ENCODE data around the gene FPGS.
"Not testable (repeated sequence)": the region's sequence is repeated elsewhere in the genome, so short reads cannot be mapped to it uniquely, and the experiment has no call there.

Gene FPGS, protein sequence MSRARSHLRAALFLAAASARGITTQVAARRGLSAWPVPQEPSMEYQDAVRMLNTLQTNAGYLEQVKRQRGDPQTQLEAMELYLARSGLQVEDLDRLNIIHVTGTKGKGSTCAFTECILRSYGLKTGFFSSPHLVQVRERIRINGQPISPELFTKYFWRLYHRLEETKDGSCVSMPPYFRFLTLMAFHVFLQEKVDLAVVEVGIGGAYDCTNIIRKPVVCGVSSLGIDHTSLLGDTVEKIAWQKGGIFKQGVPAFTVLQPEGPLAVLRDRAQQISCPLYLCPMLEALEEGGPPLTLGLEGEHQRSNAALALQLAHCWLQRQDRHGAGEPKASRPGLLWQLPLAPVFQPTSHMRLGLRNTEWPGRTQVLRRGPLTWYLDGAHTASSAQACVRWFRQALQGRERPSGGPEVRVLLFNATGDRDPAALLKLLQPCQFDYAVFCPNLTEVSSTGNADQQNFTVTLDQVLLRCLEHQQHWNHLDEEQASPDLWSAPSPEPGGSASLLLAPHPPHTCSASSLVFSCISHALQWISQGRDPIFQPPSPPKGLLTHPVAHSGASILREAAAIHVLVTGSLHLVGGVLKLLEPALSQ

DNA sequence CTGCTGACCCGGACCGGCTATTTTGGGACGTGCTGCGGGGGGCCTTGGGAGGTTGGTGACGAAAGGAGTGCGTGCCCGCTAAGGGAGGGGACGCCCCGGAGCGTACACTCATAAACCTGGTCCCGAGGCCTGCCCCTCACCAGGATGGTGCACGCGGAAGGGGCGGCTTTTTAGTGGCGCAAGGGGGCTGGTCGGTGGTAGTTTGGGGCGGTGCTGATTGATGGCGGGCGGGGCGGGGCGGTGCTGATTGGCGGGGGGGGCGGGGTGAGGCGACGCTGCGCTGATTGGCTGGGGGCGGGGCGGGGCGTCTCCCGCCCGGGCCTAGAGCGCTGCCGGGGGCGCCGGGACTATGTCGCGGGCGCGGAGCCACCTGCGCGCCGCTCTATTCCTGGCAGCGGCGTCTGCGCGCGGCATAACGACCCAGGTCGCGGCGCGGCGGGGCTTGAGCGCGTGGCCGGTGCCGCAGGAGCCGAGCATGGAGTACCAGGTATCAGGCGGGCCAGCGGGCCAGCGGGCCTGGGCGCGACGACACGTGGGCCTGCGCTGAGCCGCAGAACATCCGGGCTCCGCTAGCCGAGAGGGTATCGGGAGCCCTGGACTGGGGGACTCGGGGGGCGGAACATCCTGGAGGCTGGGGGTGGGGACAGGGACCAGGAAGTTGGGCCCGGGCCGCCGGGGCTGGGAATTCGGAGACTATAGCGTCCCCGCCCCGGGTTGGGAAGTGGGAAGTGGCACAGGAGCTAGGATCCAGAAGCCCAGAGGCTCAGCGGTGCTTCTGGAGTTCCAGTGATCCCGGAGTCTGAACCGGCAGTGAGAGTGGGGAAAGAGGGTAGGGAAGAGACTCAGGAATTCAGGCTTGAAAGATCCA, at the start of gene FPGS:
Gene FPGS, plus strand, starts transcription at position 307 of the 868 bp plus-strand sequence. Its CDS starts 43 bp downstream, at position 350.
- Mint-ChIP-seq H3K36me3 (peaks cover 7% of the 10 kb centered on the region), H3K4me3 (peak within 1 kb of the TSS; percentile 95), H3K27me3 (no peaks in the 10 kb centered on the region), H3K27ac (peak within 1 kb of the TSS; percentile 99), H3K4me1 (peaks cover 38% of the 10 kb centered on the region), H3K9me3 (no peaks in the 10 kb centered on the region)
- ATAC-seq = peak; percentile 92

DNA sequence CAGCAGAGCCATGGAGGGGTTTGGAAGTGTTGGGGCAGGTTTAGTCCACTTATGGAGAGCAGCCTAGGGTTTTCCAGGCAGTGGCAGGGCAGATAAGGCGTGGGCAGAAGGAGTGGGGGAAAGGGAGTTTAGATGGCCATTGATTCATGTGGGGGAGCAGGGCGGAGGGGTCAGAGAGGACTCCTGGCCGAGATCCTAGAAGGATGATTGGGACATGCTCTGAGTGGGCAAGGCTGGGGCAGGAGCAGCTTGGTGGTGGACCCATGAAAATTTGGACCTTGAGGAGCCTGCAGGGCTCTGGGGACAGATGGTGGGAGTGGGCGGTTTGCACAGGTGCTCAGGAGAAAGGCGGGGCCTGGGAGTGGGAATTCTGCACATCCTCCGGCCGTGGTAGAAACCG, 49.5 kb upstream of the FPGS start:
- no peaks in the 10 kb centered on the region for H3K27me3 Mint-ChIP-seq
- no peak overlapping the region for H3K4me3 Mint-ChIP-seq
- no peaks in the 10 kb centered on the region for H3K9me3 Mint-ChIP-seq
- peak overlapping the region; percentile 29 for H3K27ac Mint-ChIP-seq
- H3K36me3 Mint-ChIP-seq = peaks cover 24% of the 10 kb centered on the region
- no peak for ATAC-seq
- peaks cover 11% of the 10 kb centered on the region for H3K4me1 Mint-ChIP-seq

DNA sequence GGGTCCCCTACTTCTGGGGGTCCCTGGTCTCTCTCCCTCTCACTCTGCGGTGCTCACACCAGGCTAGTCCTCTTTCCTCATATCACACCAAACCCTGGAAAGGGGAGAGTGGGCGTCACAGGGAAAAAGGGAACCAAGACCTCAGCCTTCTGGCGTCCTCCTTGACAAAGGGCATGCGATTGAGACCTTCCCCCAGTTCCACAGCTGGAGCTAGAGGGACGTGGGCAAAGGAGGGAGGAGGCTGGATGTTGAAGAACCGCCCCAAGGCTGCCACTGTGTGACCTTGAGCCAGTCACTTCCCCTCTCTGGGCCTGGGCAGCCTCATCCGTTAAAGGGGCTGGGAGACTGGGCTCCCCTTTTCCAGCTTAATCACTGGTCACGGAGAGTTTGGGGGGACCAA, 49.1 kb upstream of the FPGS start:
- H3K27ac Mint-ChIP-seq = no peak overlapping the region
- H3K4me1 Mint-ChIP-seq = peaks cover 13% of the 10 kb centered on the region
- H3K36me3 Mint-ChIP-seq = peaks cover 24% of the 10 kb centered on the region
- H3K4me3 Mint-ChIP-seq = no peak overlapping the region
- H3K9me3 Mint-ChIP-seq = no peaks in the 10 kb centered on the region
- no peaks in the 10 kb centered on the region for H3K27me3 Mint-ChIP-seq
- ATAC-seq = no peak

DNA sequence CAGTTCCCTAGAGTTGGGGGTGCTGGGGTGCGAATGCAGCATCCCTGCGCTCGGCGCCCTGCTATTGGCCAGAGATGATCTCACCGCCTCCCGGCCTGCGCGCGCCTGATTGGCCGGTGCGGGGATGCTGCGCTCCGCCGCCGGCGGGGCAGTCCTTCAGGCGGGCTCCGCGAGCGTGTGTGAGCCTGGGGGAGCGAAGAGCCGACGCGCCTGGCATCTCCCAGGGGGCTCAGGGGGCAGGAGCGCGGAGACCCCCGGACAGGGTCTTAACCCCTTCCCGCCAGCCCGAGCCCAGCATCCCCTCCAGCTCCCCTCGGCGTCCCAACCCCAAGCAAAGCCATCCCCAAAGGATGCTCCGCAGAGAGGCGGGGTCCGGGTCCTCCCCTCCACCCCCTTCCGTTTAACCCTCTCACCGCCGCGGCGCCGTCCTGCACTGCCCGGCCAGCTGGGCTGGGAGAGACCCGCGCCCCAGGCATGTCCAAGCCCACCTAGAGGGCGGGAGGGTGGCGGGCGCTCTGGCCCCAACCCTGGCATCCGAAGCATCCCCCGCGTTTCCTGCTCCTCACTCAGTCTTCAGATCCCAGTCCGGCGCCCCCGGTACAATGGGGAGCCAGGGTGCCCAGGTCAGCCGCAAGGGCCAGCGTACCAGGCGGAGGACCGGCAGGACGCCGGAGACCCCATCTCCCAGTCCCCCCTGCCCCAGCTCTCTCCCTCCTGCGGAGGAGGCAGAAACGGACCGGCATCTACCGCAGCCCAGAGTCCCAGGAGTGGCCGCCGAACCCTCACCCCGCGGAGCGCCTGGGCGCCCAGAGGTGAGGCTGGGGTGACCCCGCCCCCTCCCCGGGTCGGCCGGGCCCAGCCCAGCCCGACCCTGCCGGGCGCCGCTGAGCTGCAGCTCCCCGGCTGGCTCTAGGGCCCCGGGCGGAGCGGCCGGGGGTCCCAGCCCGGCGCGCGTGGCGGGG, 48.3 kb upstream of the FPGS start:
- no peak overlapping the region for H3K27ac Mint-ChIP-seq
- H3K4me3 Mint-ChIP-seq = no peak overlapping the region
- peak; percentile 47 for ATAC-seq
- H3K4me1 Mint-ChIP-seq = peaks cover 17% of the 10 kb centered on the region
- H3K27me3 Mint-ChIP-seq = no peaks in the 10 kb centered on the region
- H3K36me3 Mint-ChIP-seq = peaks cover 25% of the 10 kb centered on the region
- H3K9me3 Mint-ChIP-seq = no peaks in the 10 kb centered on the region

DNA sequence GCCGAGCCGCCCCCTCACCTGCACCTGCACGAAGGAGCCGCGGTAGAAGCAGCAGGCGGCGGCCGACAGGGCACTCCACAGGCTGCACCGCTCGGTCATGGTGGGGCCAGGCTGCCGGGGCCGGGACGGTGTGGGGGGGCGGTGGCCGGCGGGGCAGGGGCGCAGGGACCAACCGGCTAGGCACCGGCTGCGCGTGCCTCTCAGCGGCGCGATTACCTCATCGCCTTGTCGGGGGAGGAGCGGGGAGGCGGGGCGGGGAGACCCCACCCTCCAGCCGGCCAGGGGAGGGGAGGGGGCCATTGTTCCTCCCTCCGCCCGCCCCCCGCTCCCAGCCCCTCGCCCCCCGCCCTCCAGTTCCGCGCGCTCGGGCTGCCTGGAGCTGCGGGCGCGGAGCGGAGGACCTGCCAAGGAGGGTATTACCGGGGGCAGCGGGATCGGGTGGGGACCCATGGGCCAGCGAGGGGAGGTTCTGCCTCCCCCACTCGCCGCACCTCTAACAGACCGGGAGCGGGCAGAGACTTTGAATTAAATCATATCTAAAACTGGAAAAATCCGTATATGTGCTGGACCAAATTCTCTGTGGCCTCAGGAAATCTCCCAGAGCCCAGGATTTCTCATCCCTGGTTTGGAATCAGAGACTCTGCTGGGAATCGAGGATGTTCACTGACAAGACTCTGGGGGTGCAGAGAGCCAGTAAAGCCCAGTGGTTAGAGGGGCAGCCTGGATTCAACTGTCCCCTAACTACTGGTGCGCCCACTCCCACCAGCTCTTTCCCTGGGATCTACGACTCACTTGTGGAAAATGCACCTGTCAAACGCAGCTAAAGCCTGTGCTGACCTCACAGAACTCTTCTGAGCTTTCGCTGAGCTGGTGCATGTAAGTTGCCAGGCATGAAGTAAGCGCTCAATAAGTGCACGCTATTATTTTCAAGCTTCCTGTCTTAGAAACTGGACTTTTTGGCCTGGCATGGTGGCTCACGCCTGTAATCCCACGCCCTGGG, 47.3 kb upstream of the FPGS start:
- peaks cover 17% of the 10 kb centered on the region for H3K4me1 Mint-ChIP-seq
- no peaks in the 10 kb centered on the region for H3K27me3 Mint-ChIP-seq
- no peaks in the 10 kb centered on the region for H3K9me3 Mint-ChIP-seq
- H3K36me3 Mint-ChIP-seq = peaks cover 23% of the 10 kb centered on the region
- H3K27ac Mint-ChIP-seq = no peak overlapping the region
- peak; percentile 61 for ATAC-seq
- no peak overlapping the region for H3K4me3 Mint-ChIP-seq

DNA sequence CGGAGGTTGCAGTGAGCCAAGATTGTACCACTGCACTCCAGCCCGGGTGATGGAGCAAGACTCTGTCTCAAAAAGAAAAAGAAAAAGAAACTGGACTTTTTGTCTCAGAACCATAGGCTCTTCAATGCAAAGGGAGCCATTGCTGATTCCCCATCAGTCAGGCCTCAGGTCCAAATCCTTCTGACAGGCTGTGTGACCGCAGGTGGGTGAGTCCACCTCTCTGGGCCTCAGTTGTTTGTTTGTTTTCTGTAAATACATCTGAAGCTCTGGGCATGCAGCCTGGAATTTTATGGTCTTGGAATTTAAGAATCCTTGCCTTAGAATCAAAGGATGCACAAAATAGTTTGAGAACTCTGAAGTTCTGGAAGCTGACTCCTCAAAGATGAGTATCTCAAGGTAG, 46.4 kb upstream of the FPGS start:
- H3K4me1 Mint-ChIP-seq = peaks cover 17% of the 10 kb centered on the region
- no peak overlapping the region for H3K27ac Mint-ChIP-seq
- H3K36me3 Mint-ChIP-seq = peaks cover 14% of the 10 kb centered on the region
- no peak for ATAC-seq
- H3K4me3 Mint-ChIP-seq = no peak overlapping the region
- no peaks in the 10 kb centered on the region for H3K27me3 Mint-ChIP-seq
- H3K9me3 Mint-ChIP-seq = no peaks in the 10 kb centered on the region

DNA sequence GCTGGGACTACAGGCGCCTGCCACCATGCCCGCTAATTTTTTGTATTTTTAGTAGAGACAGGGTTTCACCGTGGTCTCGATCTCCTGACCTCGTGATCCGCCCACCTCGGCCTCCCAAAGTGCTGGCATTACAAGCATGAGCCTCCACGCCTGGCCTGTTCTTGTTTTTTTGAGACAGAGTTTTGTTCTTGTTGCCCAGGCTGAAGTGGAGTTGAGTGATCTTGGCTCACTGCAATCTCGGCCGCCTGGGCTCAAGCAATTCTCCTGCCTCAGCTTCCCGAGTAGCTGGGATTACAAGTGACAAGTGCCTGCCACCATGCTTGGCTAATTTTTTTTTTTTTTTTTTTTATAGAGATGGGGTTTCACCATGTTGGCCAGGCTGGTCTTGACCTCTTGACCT, 45.9 kb upstream of the FPGS start:
- H3K27me3 Mint-ChIP-seq, H3K9me3 Mint-ChIP-seq: not testable (repeated sequence)

DNA sequence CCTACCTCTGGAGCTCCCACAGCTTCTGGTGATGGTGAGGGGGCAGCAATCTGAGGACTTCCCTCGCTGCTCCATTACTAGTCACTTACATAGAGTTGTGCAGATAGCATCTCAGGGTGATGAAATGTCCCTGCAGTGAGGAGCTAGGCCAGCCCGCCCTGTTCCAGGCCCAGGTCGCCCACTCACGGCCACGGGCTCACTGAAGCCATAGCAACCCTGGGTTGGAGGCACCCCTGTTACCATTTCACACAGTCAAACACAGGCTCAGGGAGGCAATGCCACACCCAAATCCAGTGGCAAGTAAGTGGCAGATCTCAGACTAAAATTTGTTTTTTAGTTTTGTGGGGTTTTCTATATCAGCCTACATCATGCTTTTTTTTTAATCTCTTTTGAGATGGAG, 43.8 kb upstream of the FPGS start:
- peaks cover 24% of the 10 kb centered on the region for H3K4me1 Mint-ChIP-seq
- no peaks in the 10 kb centered on the region for H3K9me3 Mint-ChIP-seq
- no peaks in the 10 kb centered on the region for H3K27me3 Mint-ChIP-seq
- H3K27ac Mint-ChIP-seq = peak overlapping the region; percentile 32
- no peak overlapping the region for H3K4me3 Mint-ChIP-seq
- no peak for ATAC-seq
- H3K36me3 Mint-ChIP-seq = peaks cover 27% of the 10 kb centered on the region

More for the DNA sequence above, 45.9 kb upstream of the FPGS start:
- Mint-ChIP-seq H3K36me3 (peaks cover 12% of the 10 kb centered on the region), H3K4me1 (peaks cover 17% of the 10 kb centered on the region)
- not testable (repeated sequence) for H3K4me3 Mint-ChIP-seq, ATAC-seq, H3K27ac Mint-ChIP-seq

DNA sequence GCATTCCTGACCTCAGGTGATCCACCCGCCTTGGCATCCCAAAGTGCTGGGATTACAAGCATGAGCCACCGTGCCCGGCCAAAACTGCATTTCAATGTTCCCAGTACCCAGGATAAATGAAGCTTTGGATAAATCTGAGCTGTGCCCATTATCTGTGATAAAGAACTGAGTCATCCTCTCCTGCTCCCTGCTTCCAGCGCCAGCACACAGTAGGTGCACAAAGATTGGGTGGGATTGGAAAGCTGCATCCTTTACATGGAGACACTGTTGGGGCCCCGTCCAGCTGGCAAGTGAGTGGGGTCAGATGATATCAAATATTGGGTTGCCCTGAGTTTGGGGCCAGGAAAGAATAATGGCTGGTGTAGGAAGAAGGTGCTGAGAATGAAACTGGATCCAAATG, 41.6 kb upstream of the FPGS start:
- Mint-ChIP-seq H3K27me3 (no peaks in the 10 kb centered on the region), H3K36me3 (peaks cover 49% of the 10 kb centered on the region), H3K27ac (peak overlapping the region; percentile 78), H3K9me3 (no peaks in the 10 kb centered on the region), H3K4me1 (peaks cover 45% of the 10 kb centered on the region), H3K4me3 (no peak overlapping the region)
- ATAC-seq = no peak

DNA sequence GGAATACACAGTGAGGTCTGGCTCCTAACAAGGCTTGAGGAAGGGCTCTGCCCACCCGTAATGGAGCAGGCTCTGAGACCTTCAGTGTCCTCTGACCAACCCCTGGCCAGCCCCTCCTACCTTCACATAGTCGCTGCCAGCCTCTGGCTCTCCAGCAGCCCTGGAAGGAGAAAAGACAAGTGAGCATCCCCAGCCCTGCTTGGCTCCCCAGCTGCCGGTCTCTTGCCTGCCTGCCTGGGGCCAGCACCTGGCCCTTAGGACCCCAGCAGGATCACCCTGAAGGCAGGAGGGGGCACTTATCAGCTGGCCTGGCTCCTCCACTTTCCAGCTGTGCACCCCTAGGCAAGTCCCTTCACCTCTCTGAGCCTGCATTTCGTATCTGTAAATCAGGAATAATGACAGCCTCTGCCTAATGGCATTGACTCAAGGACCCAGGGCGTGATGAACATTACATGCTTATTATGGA, 41.2 kb upstream of the FPGS start:
- Mint-ChIP-seq H3K27ac (peak overlapping the region; percentile 78), H3K9me3 (no peaks in the 10 kb centered on the region), H3K4me3 (no peak overlapping the region), H3K27me3 (no peaks in the 10 kb centered on the region), H3K36me3 (peaks cover 53% of the 10 kb centered on the region), H3K4me1 (peaks cover 50% of the 10 kb centered on the region)
- ATAC-seq = no peak

DNA sequence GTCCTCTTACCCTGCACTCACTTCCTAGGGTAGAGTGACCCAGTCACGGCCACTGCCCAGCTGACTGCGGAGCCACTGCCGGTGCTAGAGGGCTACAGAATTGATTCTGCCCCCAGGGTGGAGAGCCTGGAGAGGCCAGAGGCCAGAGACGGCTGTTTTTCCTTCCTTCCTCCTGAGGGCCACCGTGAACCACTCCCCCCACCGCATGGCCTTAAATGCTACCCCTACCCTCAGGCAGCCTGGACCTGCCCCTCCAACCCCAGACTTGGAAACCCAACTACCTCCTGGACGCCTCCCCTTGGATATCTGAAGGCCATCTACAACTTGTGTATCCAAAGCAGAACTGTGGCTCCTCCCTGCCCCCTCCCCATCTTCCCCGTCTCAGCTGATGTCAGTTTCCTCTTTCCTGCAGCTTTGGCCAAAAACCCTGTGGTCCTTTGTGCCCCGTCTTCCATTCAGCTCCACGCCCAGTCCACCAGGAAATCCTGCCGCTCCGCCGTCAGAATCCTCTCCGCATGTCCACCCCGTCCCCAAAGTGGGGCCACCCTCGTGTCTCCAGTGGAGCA, 40.5 kb upstream of the FPGS start:
- no peaks in the 10 kb centered on the region for H3K27me3 Mint-ChIP-seq
- H3K4me3 Mint-ChIP-seq = no peak overlapping the region
- H3K36me3 Mint-ChIP-seq = peaks cover 60% of the 10 kb centered on the region
- peak overlapping the region; percentile 78 for H3K27ac Mint-ChIP-seq
- peaks cover 57% of the 10 kb centered on the region for H3K4me1 Mint-ChIP-seq
- no peak for ATAC-seq
- H3K9me3 Mint-ChIP-seq = no peaks in the 10 kb centered on the region

DNA sequence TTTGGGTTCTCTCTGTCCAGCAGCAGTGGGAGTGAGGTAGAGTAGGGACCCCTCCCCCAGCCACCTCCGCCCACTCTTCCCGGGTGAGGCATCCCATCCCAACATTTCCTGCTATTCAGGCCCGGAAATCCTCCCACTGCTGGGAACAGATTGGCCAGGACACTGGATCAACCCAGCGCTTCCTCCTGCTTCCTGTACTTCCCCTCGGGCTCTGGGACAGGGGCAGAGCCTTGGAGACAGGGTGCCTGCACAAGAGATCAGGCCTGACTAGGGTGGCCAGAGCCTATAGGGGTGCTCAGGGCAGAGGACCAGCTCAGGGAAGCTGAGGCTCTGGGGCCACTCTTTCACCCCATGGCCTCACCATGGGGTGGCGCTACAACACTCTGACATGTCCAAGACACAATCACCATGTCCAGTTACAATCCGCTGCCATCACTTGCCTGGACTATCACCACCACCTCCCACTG, 38.7 kb upstream of the FPGS start:
- Mint-ChIP-seq H3K36me3 (peaks cover 62% of the 10 kb centered on the region), H3K4me1 (peaks cover 66% of the 10 kb centered on the region), H3K9me3 (no peaks in the 10 kb centered on the region), H3K27me3 (no peaks in the 10 kb centered on the region), H3K4me3 (no peak overlapping the region), H3K27ac (peak overlapping the region; percentile 78)
- no peak for ATAC-seq

DNA sequence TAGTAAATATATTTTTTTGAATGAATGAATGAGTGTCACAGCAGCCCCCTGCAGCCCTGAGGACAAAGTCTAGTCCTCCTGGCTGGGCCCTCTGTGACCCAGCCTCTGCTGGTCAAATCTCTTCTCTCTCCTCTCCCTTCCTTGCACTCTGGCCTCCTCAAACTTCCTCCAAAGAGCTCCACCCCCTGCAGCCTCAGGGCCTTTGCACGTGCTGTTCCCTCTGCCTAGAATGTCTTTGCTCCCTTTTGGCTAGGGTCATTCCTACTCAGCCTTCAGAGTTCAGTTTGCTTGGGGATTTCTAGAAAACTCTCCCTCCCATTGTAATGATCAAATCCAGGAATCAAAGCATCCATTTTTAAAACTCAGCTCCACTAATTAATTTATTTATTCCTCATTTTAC, 37.3 kb upstream of the FPGS start:
- no peak for ATAC-seq
- no peak overlapping the region for H3K4me3 Mint-ChIP-seq
- H3K27ac Mint-ChIP-seq = peak overlapping the region; percentile 88
- no peaks in the 10 kb centered on the region for H3K9me3 Mint-ChIP-seq
- peaks cover 81% of the 10 kb centered on the region for H3K4me1 Mint-ChIP-seq
- H3K36me3 Mint-ChIP-seq = peaks cover 64% of the 10 kb centered on the region
- no peaks in the 10 kb centered on the region for H3K27me3 Mint-ChIP-seq
